PC-3 (cell line): ENCODE measurements around the gene ADK. TPM values are rescaled to one million over a fixed set of nuclear protein-coding genes. Genes with fewer than 3 reads are reported as not detected.

Experiments
- ATAC-seq: fragments of 200-7000 bp; cut with Tn5 transposase; 2 replicates; pipeline ENCODE4 v1.9.1; 2020; ENCODE audit warnings: mild to moderate bottlenecking, moderate library complexity
- BruUV-seq: library from RNA; stranded (reverse); fragments of 400-500 nt; replicated peaks from 2 replicates; lab custom pipeline; 2021; lab: Mats Ljungman, UMichigan
- CTCF ChIA-PET: fragments of 300-600 bp; sonication (Branson Sonifier 250); formaldehyde crosslinking; loops from one replicate; lab custom pipeline; 2022; ENCODE audit warnings: antibody characterized with exemption; lab: Charles Lee
- POLR2A ChIA-PET: fragments of 300-600 bp; sonication (Branson Sonifier 250); formaldehyde crosslinking; loops from one replicate; lab custom pipeline; 2022; ENCODE audit warnings: antibody characterized with exemption; ENCODE audit not compliant: unreplicated experiment; lab: Charles Lee
- DNase-seq: peaks from one replicate; pipeline ENCODE4 v3.0.0-alpha.2; 2015
- H2AFZ ChIP-seq: fragments of 300-600 bp; sonication (generic); 2 replicates; pipeline ENCODE4 v1.6.0; 2016; ENCODE audit warnings: antibody characterized with exemption, low read length
- H3F3A ChIP-seq: fragments of 300-600 bp; sonication (generic); one replicate; pipeline ENCODE4 v1.6.0; 2017; ENCODE audit warnings: antibody characterized with exemption, low read length, control low read depth, mild to moderate bottlenecking; ENCODE audit not compliant: unreplicated experiment
- H3K27ac ChIP-seq: fragments of 300-600 bp; sonication (generic); 2 replicates; pipeline ENCODE4 v1.5.1; 2016; ENCODE audit warnings: mild to moderate bottlenecking, low read length
- H3K27me3 ChIP-seq: fragments of 300-600 bp; sonication (generic); 2 replicates; pipeline ENCODE4 v1.6.1; 2016; ENCODE audit warnings: low read length, mixed read lengths
- H3K36me3 ChIP-seq: fragments of 300-600 bp; sonication (generic); 2 replicates; pipeline ENCODE4 v1.6.1; 2016; ENCODE audit warnings: low read depth, mixed run types, low read length, mixed read lengths
- H3K4me1 ChIP-seq: fragments of 300-600 bp; sonication (generic); 2 replicates; pipeline ENCODE4 v1.5.1; 2016; ENCODE audit warnings: low read length; ENCODE audit not compliant: insufficient read depth
- H3K4me2 ChIP-seq: fragments of 300-600 bp; sonication (generic); 2 replicates; pipeline ENCODE4 v1.6.0; 2016; ENCODE audit warnings: low read length
- H3K4me3 ChIP-seq: fragments of 300-600 bp; sonication (generic); 2 replicates; pipeline ENCODE4 v1.5.1; 2016; ENCODE audit warnings: mild to moderate bottlenecking, low read length, mixed read lengths
- H3K79me2 ChIP-seq: fragments of 300-600 bp; sonication (generic); 2 replicates; pipeline ENCODE4 v1.6.1; 2017; ENCODE audit warnings: low read length, mixed read lengths
- H3K9ac ChIP-seq: fragments of 300-600 bp; sonication (generic); 2 replicates; pipeline ENCODE4 v1.6.0; 2016; ENCODE audit warnings: mild to moderate bottlenecking, low read length
- H3K9me2 ChIP-seq: fragments of 300-600 bp; sonication (generic); replicated peaks from 2 replicates; pipeline ENCODE4 v1.6.1; 2016; ENCODE audit warnings: mixed run types, low read length, mixed read lengths
- H3K9me3 ChIP-seq: fragments of 300-600 bp; sonication (generic); 2 replicates; pipeline ENCODE4 v1.6.1; 2016; ENCODE audit warnings: low read length, mixed read lengths
- H4K20me1 ChIP-seq: fragments of 300-600 bp; sonication (generic); 2 replicates; pipeline ENCODE4 v1.6.1; 2016; ENCODE audit warnings: low read length, mixed read lengths
- EZH2 ChIP-seq: fragments of 300-600 bp; sonication (generic); IDR thresholded peaks from one replicate; pipeline ENCODE4 v1.6.1; 2017; ENCODE audit warnings: antibody characterized with exemption, mild to moderate bottlenecking, low read length; ENCODE audit not compliant: unreplicated experiment
- EZH2phosphoT487 ChIP-seq: fragments of 300-600 bp; sonication (generic); IDR thresholded peaks from 2 replicates; pipeline ENCODE4 v1.6.1; 2018; ENCODE audit warnings: mild to moderate bottlenecking, antibody characterized with exemption, low read length, borderline replicate concordance
- intact Hi-C: fragments of 100-400 bp; cut with micrococcal nuclease; formaldehyde crosslinking; loops from 2 replicates; pipeline ENCODE4 v1.9.0; 2023
- total RNA-seq: library from RNA; depleted of rRNA; stranded (reverse); fragments of >200 nt; gene quantifications from 2 replicates; pipeline ENCODE4 v1.2.3, GENCODE V29; 2014
- TF ChIP-seq, protein P1 (sequence below): fragments of 300-600 bp; sonication (generic); conservative IDR thresholded peaks from 2 replicates; pipeline ENCODE4 v1.5.1; 2017; ENCODE audit warnings: antibody characterized with exemption, low read depth, mild to moderate bottlenecking, low read length

Gene ADK
- total RNA-seq, 1 experiment from 2014 or later = 256 TPM

DNA sequence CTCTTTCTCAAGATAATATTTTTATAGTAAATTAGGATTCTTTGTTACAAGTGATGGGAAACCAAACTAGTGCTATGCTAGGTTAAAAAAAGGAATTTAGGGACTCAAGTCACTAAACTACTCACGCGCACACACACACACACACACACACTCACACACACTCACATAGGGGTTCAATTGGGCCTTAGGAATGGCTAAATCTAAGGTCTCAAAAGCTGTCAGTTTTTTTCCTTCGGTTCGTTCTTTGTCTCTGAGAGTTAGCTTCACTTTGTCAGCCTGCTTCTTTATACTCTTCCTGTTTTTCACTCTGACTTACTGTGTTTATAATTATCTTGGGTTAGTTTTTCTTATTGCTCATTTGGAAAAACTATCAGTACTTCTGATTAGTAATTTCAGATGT, 138.9 kb downstream of the ADK start:
- TF ChIP-seq, protein P1, sequence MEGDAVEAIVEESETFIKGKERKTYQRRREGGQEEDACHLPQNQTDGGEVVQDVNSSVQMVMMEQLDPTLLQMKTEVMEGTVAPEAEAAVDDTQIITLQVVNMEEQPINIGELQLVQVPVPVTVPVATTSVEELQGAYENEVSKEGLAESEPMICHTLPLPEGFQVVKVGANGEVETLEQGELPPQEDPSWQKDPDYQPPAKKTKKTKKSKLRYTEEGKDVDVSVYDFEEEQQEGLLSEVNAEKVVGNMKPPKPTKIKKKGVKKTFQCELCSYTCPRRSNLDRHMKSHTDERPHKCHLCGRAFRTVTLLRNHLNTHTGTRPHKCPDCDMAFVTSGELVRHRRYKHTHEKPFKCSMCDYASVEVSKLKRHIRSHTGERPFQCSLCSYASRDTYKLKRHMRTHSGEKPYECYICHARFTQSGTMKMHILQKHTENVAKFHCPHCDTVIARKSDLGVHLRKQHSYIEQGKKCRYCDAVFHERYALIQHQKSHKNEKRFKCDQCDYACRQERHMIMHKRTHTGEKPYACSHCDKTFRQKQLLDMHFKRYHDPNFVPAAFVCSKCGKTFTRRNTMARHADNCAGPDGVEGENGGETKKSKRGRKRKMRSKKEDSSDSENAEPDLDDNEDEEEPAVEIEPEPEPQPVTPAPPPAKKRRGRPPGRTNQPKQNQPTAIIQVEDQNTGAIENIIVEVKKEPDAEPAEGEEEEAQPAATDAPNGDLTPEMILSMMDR = no peak
- TF ChIP-seq EZH2phosphoT487 = no peak
- no peak for TF ChIP-seq EZH2
- CTCF ChIA-PET = interaction anchor here (0.6 kb wide), 1 partner anchor 803 kb away, joined by 3 read pairs; no protein-coding TSS in a partner anchor

DNA sequence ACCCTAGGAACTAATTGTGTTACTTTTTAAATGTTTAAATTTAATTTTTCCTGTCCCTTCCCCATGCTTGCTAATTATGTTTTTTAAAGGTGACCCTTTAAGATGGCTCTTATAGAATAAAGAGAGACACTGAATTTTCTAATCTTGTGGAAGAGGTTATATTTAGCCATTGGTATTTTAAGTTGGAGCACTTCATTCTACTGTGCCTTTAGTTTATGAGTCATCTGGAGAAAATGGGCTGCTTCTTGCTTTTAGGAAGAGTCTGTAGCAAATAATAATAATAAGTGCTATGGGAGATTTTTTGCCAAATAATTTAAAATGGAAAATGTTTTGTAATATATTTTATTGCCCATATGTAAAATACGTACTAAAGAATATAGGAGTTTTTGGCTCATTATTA, 139.7 kb downstream of the ADK start:
- Histone ChIP-seq H2AFZ (no peak overlapping the region), H4K20me1 (0 out of 2 replicates have a peak, but pooled peaks cover 3% of the 10 kb centered on the region), H3F3A (peaks cover 27% of the 10 kb centered on the region), H3K27me3 (no peaks in the 10 kb centered on the region), H3K27ac (peak overlapping the region; percentile 0; the same call in 1 of the 2 replicates), H3K9me3 (no peaks in the 10 kb centered on the region), H3K4me3 (no peak overlapping the region), H3K36me3 (peaks cover 4% of the 10 kb centered on the region; the same call in 1 of the 2 replicates), H3K4me1 (peaks cover 55% of the 10 kb centered on the region), H3K9me2 (no peaks in the 10 kb centered on the region), H3K9ac (no peak overlapping the region), H3K79me2 (peaks cover 68% of the 10 kb centered on the region), H3K4me2 (no peak overlapping the region)
- POLR2A ChIA-PET = no interaction called here
- DNase-seq (peak; percentile 65), ATAC-seq (no peak)
- no TSS peak for BruUV-seq
- TF ChIP-seq EZH2phosphoT487 = no peak
- TF ChIP-seq, protein P1 = no peak
- TF ChIP-seq EZH2 = no peak
- intact Hi-C loops = no loop called here
- CTCF ChIA-PET = no interaction called here

More for the DNA sequence above, 138.9 kb downstream of the ADK start:
- Histone ChIP-seq H3K79me2 (peaks cover 67% of the 10 kb centered on the region), H4K20me1 (0 out of 2 replicates have a peak, but pooled peaks cover 3% of the 10 kb centered on the region), H3K9me2 (no peaks in the 10 kb centered on the region), H3K4me2 (no peak overlapping the region), H3K4me1 (peaks cover 58% of the 10 kb centered on the region), H3K36me3 (peaks cover 6% of the 10 kb centered on the region), H3K9me3 (no peaks in the 10 kb centered on the region), H3K4me3 (no peak overlapping the region), H3F3A (peaks cover 27% of the 10 kb centered on the region), H3K27me3 (no peaks in the 10 kb centered on the region), H3K9ac (no peak overlapping the region), H3K27ac (no peak overlapping the region), H2AFZ (no peak overlapping the region)
- intact Hi-C loops = no loop called here
- BruUV-seq = no TSS peak
- ATAC-seq (no peak), DNase-seq (no peak)
- POLR2A ChIA-PET = no interaction called here

DNA sequence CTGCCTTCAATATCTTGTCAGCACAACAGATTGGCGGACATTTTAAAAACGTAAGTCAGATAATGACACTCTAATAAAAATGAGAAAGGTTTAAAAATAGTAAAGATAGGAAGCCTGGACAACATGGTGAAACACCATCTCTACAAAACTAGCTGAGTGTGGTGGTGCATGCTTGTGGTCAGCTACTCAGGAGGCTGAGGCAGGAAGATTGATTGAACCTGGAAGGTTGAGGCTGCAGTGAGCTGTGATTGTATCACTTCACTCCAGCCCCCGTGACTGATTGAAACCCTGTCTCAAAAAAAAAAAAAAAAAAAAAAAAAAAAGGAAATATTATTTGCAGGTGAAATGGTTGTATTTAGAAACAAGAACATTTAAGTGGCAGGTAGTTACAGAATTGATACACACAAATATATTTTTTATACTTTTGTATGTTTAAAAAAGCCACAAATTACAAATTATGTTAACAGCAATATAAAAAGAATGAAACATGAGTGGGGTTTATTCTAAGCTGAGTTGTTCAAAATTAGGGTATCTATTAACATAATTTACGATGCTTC, 141.9 kb downstream of the ADK start:
- peak overlapping the region; percentile 27 for H3K4me3 ChIP-seq
- BruUV-seq = no TSS peak
- ChIA-PET CTCF (interaction anchor here (0.6 to 0.7 kb wide), 3 partner anchors 49 to 531 kb away, joined by 5 to 14 read pairs (median 10); no protein-coding TSS in a partner anchor), POLR2A (no interaction called here)
- H3K4me1 ChIP-seq = peaks cover 46% of the 10 kb centered on the region
- peak; percentile 87 for DNase-seq
- no peaks in the 10 kb centered on the region for H3K9me2 ChIP-seq
- peaks cover 74% of the 10 kb centered on the region for H3K79me2 ChIP-seq
- TF ChIP-seq EZH2 (peak; percentile 60), EZH2phosphoT487 (no peak)
- TF ChIP-seq, protein P1 = no peak
- H2AFZ ChIP-seq = peak overlapping the region; percentile 14
- intact Hi-C loops = loop anchor here (1.0 kb wide), 1 partner anchor 27 kb away; no protein-coding TSS in a partner anchor
- H3K4me2 ChIP-seq = peak overlapping the region; percentile 59
- no peaks in the 10 kb centered on the region for H3K9me3 ChIP-seq
- H3K36me3 ChIP-seq = peaks cover 9% of the 10 kb centered on the region; the same call in 1 of the 2 replicates
- peak overlapping the region; percentile 47 for H3K9ac ChIP-seq
- peak; percentile 35 for ATAC-seq
- H3K27ac ChIP-seq = peak overlapping the region; percentile 66
- H3K27me3 ChIP-seq = no peaks in the 10 kb centered on the region
- H3F3A ChIP-seq = peaks cover 27% of the 10 kb centered on the region
- no peaks in the 10 kb centered on the region for H4K20me1 ChIP-seq
